Stimulated activated naive CD8-positive, alpha-beta T cell treated with anti-CD3 and anti-CD28 coated beads, Interleukin-15, Interleukin-2, amounts not matched to agents 100 U/mL and 50 U/mL, for 24 hours (primary cell): ENCODE data around the gene MYBPC2.

Source experiments
- ATAC-seq: fragments of 150-1000 bp; cut with Tn5 transposase; one replicate; pipeline ENCODE4 v1.10.0; 2021
- DNase-seq: peaks from one replicate; pipeline ENCODE4 v3.0.0; 2021

MYBPC2 gene

GRCh38 chr19:50410109-50410508 lies 22.6 kb upstream of the MYBPC2 start:
- DNase-seq (no peak), ATAC-seq (no peak)

GRCh38 chr19:50412419-50412818 lies 20.3 kb upstream of the MYBPC2 start:
- ATAC-seq (no peak), DNase-seq (no peak)

GRCh38 chr19:50413096-50413495 lies 19.6 kb upstream of the MYBPC2 start:
- no peak for DNase-seq
- ATAC-seq: no peak

GRCh38 chr19:50413531-50413930 lies 19.2 kb upstream of the MYBPC2 start:
- DNase-seq (no peak), ATAC-seq (no peak)

- peak; percentile 54 for ATAC-seq
- peak; percentile 85 for DNase-seq
Observed at GRCh38 chr19:50414864-50415660, 17.6 kb upstream of the MYBPC2 start.

- peak; percentile 30 for ATAC-seq
- DNase-seq: peak; percentile 63
Observed at GRCh38 chr19:50415661-50416033, 17.0 kb upstream of the MYBPC2 start.

- DNase-seq (no peak), ATAC-seq (no peak)
Observed at GRCh38 chr19:50416034-50416977, 16.4 kb upstream of the MYBPC2 start.

GRCh38 chr19:50417111-50418081 lies 15.3 kb upstream of the MYBPC2 start:
- DNase-seq (no peak), ATAC-seq (no peak)

- DNase-seq: peak; percentile 42
- ATAC-seq: peak; percentile 10
Observed at GRCh38 chr19:50418176-50419021, 14.3 kb upstream of the MYBPC2 start, which contains the start of gene SPIB. SPIB (plus strand) TSS chr19:50418938; CDS start chr19:50418963, 25 bp downstream.

GRCh38 chr19:50419022-50419579 lies 13.6 kb upstream of the MYBPC2 start:
- no peak for DNase-seq
- ATAC-seq: no peak

- no peak for ATAC-seq
- DNase-seq: no peak
Observed at GRCh38 chr19:50419580-50420035, 13.1 kb upstream of the MYBPC2 start.

- ATAC-seq (no peak), DNase-seq (no peak)
Observed at GRCh38 chr19:50420127-50420526, 12.6 kb upstream of the MYBPC2 start.

- no peak for DNase-seq
- no peak for ATAC-seq
Observed at GRCh38 chr19:50420808-50421207, 11.9 kb upstream of the MYBPC2 start.

GRCh38 chr19:50422397-50423278 lies 10.1 kb upstream of the MYBPC2 start:
- DNase-seq (no peak), ATAC-seq (no peak)

- no peak for ATAC-seq
Observed at GRCh38 chr19:50423279-50424113, 9.2 kb upstream of the MYBPC2 start.

GRCh38 chr19:50425581-50425980 lies 7.1 kb upstream of the MYBPC2 start:
- DNase-seq (no peak), ATAC-seq (no peak)

More at GRCh38 chr19:50423279-50424113, 9.2 kb upstream of the MYBPC2 start:
- DNase-seq: no peak

GRCh38 chr19:50427318-50427925 lies 5.3 kb upstream of the MYBPC2 start:
- ATAC-seq (no peak), DNase-seq (no peak)

- no peak for ATAC-seq
- DNase-seq: peak; percentile 44
Observed at GRCh38 chr19:50427997-50428425, 4.7 kb upstream of the MYBPC2 start.
